ENCODE results near the gene ZHX3. TPM values are rescaled to one million over a fixed set of nuclear protein-coding genes. Genes with fewer than 3 reads are reported as not detected.

The ZHX3 gene
- total and polyA plus RNA-seq, 10 of the 15 experiments (the other 5 are each of a cell fraction or from before 2014, with no cell fraction given): 1.3 to 14.0 (median 5.0) TPM

GRCh38 chr20:41268917-41269652 lies 48.4 kb downstream of the ZHX3 start:
- Histone ChIP-seq H3K4me2 (ENCODE audit: control insufficient read depth, insufficient read depth) (no peak overlapping the region), H3K36me3 (ENCODE audit: control insufficient read depth in 2 of 2, insufficient read depth in 2 of 2, low read length in 1 of 2) (no peaks in the 10 kb centered on the region; a peak in 1 of 4 replicates), H3K79me2 (ENCODE audit: control insufficient read depth, insufficient read depth, low read length) (no peaks in the 10 kb centered on the region), H3K9ac (ENCODE audit: control insufficient read depth, insufficient read depth, low read length) (no peak overlapping the region), H3K27me3 (replicated peaks in 1 of 2; ENCODE audit: control insufficient read depth in 2 of 2, insufficient read depth in 2 of 2, low read length in 1 of 2) (no peaks in the 10 kb centered on the region), H2AFZ (ENCODE audit: control insufficient read depth, low read depth, low read length) (no peak overlapping the region), H3K27ac (ENCODE audit: control insufficient read depth, insufficient read depth) (no peak overlapping the region), H3K9me3 (replicated peaks; ENCODE audit: control insufficient read depth, insufficient read depth, low read length) (no peaks in the 10 kb centered on the region), H3K4me1 (ENCODE audit: control insufficient read depth, insufficient read depth, low read length) (no peaks in the 10 kb centered on the region), H3K4me3 (no peak overlapping the region), H4K20me1 (ENCODE audit: control insufficient read depth, insufficient read depth) (no peaks in the 10 kb centered on the region)
- CTCF ChIA-PET: no interaction called here
- FAIRE-seq (no peak), DNase-seq (ENCODE audit: low read depth, low spot score) (no peak), ATAC-seq (no peak)
- SMC1A ChIA-PET (ENCODE audit: uncharacterized antibody, unreplicated experiment): interaction anchor here (2.8 kb wide), 1 partner anchor 37 kb away, joined by 5 read pairs; no protein-coding TSS in a partner anchor
- intact Hi-C loops (cut with micrococcal nuclease; ENCODE audit: unreplicated experiment) (no loop called here), in situ Hi-C loops (cut with MboI) (no loop called here)
- RAD21 ChIA-PET (ENCODE audit: unreplicated experiment): no interaction called here
- WGBS (ENCODE audit: insufficient coverage, insufficient replicate concordance, low lambda C conversion rate, missing lambda C conversion rate): 80% methylated on average over 4 of the region's 4 CpGs
- POLR2A ChIA-PET: no interaction called here
- no TSS peak for BruUV-seq (replicated peaks)
- TF ChIP-seq LARP7 (IDR thresholded peaks at IDR 0.05): no peak
- TF ChIP-seq, protein P1, sequence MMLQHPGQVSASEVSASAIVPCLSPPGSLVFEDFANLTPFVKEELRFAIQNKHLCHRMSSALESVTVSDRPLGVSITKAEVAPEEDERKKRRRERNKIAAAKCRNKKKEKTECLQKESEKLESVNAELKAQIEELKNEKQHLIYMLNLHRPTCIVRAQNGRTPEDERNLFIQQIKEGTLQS (IDR thresholded peaks at IDR 0.05; ENCODE audit: borderline replicate concordance, extremely low read depth, low read depth, low read length): no peak

DNA sequence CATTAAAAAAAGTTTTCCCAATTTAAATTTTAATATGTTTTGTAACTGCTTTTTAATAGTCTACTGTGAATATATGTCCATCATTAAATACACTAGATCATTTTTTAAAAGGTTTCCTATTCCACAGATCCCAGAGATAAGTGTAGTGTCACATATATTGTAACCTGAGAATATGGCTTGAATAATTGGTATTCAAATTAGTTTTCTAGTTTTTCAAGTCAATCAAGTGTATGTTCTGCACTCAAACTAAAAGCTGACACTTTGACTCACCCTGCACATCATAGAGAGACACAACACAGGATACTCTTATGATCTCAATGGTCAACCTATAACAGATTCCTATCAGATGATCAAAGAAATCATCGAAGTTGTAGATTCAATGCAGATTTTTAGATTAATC lies 49.1 kb downstream of the ZHX3 start:
- intact Hi-C loops (cut with micrococcal nuclease; ENCODE audit: unreplicated experiment): no loop called here
- in situ Hi-C loops (cut with MboI): no loop called here
- Histone ChIP-seq H3K36me3 (ENCODE audit: control insufficient read depth in 2 of 2, insufficient read depth in 2 of 2, low read length in 1 of 2) (no peaks in the 10 kb centered on the region; a peak in 1 of 4 replicates), H3K9me3 (replicated peaks; ENCODE audit: control insufficient read depth, insufficient read depth, low read length) (no peaks in the 10 kb centered on the region), H4K20me1 (ENCODE audit: control insufficient read depth, insufficient read depth) (no peaks in the 10 kb centered on the region), H3K27ac (ENCODE audit: control insufficient read depth, insufficient read depth) (no peak overlapping the region), H3K79me2 (ENCODE audit: control insufficient read depth, insufficient read depth, low read length) (no peaks in the 10 kb centered on the region), H3K4me2 (ENCODE audit: control insufficient read depth, insufficient read depth) (no peak overlapping the region), H3K4me1 (ENCODE audit: control insufficient read depth, insufficient read depth, low read length) (no peaks in the 10 kb centered on the region), H3K9ac (ENCODE audit: control insufficient read depth, insufficient read depth, low read length) (no peak overlapping the region), H3K27me3 (replicated peaks in 1 of 2; ENCODE audit: control insufficient read depth in 2 of 2, insufficient read depth in 2 of 2, low read length in 1 of 2) (no peaks in the 10 kb centered on the region), H2AFZ (ENCODE audit: control insufficient read depth, low read depth, low read length) (no peak overlapping the region), H3K4me3 (no peak overlapping the region)
- no peak for FAIRE-seq
- ChIA-PET RAD21 (ENCODE audit: unreplicated experiment) (no interaction called here), CTCF (no interaction called here), POLR2A (no interaction called here), SMC1A (ENCODE audit: uncharacterized antibody, unreplicated experiment) (no interaction called here)
- 90% methylated on average over 1 of the region's 1 CpG for WGBS (ENCODE audit: insufficient coverage, insufficient replicate concordance, low lambda C conversion rate, missing lambda C conversion rate)
- no peak for ATAC-seq
- no peak for DNase-seq (ENCODE audit: low read depth, low spot score)
- BruUV-seq (replicated peaks): no TSS peak
- no peak for TF ChIP-seq POLR2A (IDR thresholded peaks at IDR 0.05; ENCODE audit: low read depth, low read length)
- no peak for TF ChIP-seq IKZF2 (IDR thresholded peaks at IDR 0.05)
- no peak for TF ChIP-seq PAX8 (IDR thresholded peaks at IDR 0.05)
- no peak for TF ChIP-seq SMARCA5 (IDR thresholded peaks at IDR 0.05)
- TF ChIP-seq CREM (IDR thresholded peaks at IDR 0.05; ENCODE audit: low read depth): no peak
- no peak for TF ChIP-seq HDGF (IDR thresholded peaks at IDR 0.05)
- no peak for TF ChIP-seq SUZ12 (IDR thresholded peaks at IDR 0.05; ENCODE audit: unreplicated experiment)
- no peak for TF ChIP-seq IRF5 (IDR thresholded peaks at IDR 0.05; ENCODE audit: borderline replicate concordance)
- no peak for TF ChIP-seq CREB1 (IDR thresholded peaks at IDR 0.05; ENCODE audit: low read depth)
- no peak for TF ChIP-seq FOXK2 (IDR thresholded peaks at IDR 0.05)
- no peak for TF ChIP-seq SMC3 (IDR thresholded peaks at IDR 0.05; ENCODE audit: borderline replicate concordance, low read length)
- TF ChIP-seq ATF7 (IDR thresholded peaks at IDR 0.05; ENCODE audit: low read depth): no peak
- no peak for TF ChIP-seq JUND (IDR thresholded peaks at IDR 0.05; ENCODE audit: low read depth, low read length)
- no peak for TF ChIP-seq RELB (IDR thresholded peaks at IDR 0.05; ENCODE audit: low read depth)
- TF ChIP-seq SMAD1 (IDR thresholded peaks at IDR 0.05; ENCODE audit: low read depth, partially characterized antibody): no peak
